SK-N-SH (cell line): ENCODE measurements around the gene TRIM50. TPM values are rescaled to one million over a fixed set of nuclear protein-coding genes. Genes with fewer than 3 reads are reported as not detected.

ENCODE experiments used
- CTCF ChIA-PET: fragments of 300-600, 350-600 bp; formaldehyde crosslinking; extraction: SDS; loops from one replicate; lab custom pipeline; 2021; lab: Yijun Ruan, JAX
- POLR2A ChIA-PET: fragments of 350-600 bp; sonication (Branson Sonifier 250); formaldehyde crosslinking; extraction: SDS; loops from one replicate; lab custom pipeline; 2020; ENCODE audit warnings: antibody characterized with exemption, inconsistent platforms; lab: Yijun Ruan, JAX
- DNase-seq: peaks from one replicate; pipeline ENCODE4 v3.0.0; 2012
- H2AFZ ChIP-seq: fragments of 200-600 bp; sonication (generic); 2 replicates; pipeline ENCODE4 v1.8.1; 2016; ENCODE audit warnings: antibody characterized with exemption, mild to moderate bottlenecking, low read depth
- H3F3A ChIP-seq: fragments of 200-600 bp; sonication (generic); replicated peaks from 2 replicates; pipeline ENCODE3; 2016; ENCODE audit warnings: antibody characterized with exemption, mild to moderate bottlenecking; ENCODE audit not compliant: insufficient read depth
- H3K27ac ChIP-seq, 2 experiments: fragments of 200-500 bp in 1 of 2; fragments of 200-600 bp in 1 of 2; sonication (Bioruptor generic) in 1 of 2; sonication (generic), shearing (Covaris generic) in 1 of 2; 2 replicates each; pipeline versions ENCODE4 v1.5.1 to v1.6.1; 2014 to 2016; ENCODE audit warnings: low read depth in 2 of 2, inconsistent platforms in 1 of 2, low read length in 1 of 2, mild to moderate bottlenecking in 1 of 2, mixed read lengths in 1 of 2
- H3K27me3 ChIP-seq: fragments of 200-600 bp; sonication (generic), shearing (Covaris generic); 2 replicates; pipeline ENCODE4 v1.6.1; 2016; ENCODE audit warnings: mixed run types; ENCODE audit not compliant: insufficient read depth
- H3K36me3 ChIP-seq, 2 experiments: fragments of 200-500 bp in 1 of 2; fragments of 200-600 bp in 1 of 2; sonication (Bioruptor generic) in 1 of 2; sonication (generic) in 1 of 2; replicated peaks in 1 of 2; 2 replicates each; pipeline versions ENCODE3 to v1.5.1; 2014 to 2016; ENCODE audit warnings: low read length in 1 of 2, mild to moderate bottlenecking in 1 of 2; ENCODE audit not compliant: insufficient read depth in 2 of 2, control insufficient read depth in 1 of 2
- H3K4me1 ChIP-seq, 2 experiments: fragments of 200-500 bp in 1 of 2; fragments of 200-600 bp in 1 of 2; sonication (Bioruptor generic) in 1 of 2; sonication (generic), shearing (Covaris generic) in 1 of 2; 2 replicates each; pipeline versions ENCODE4 v1.5.1 to v1.6.1; 2014 to 2016; ENCODE audit warnings: low read depth in 1 of 2, low read length in 1 of 2, mixed run types in 1 of 2; ENCODE audit not compliant: insufficient read depth in 2 of 2, control insufficient read depth in 1 of 2
- H3K4me2 ChIP-seq: fragments of 200-600 bp; sonication (generic), shearing (Covaris generic); 2 replicates; pipeline ENCODE4 v1.6.1; 2017; ENCODE audit warnings: mixed run types
- H3K4me3 ChIP-seq, 2 experiments: fragments of 200-500 bp in 1 of 2; fragments of 200-600 bp in 1 of 2; sonication (Bioruptor generic) in 1 of 2; sonication (generic), shearing (Covaris generic) in 1 of 2; 2 replicates each; pipeline versions ENCODE4 v1.5.1 to v1.8.1; 2014 to 2016; ENCODE audit warnings: low read depth in 2 of 2, inconsistent platforms in 1 of 2, low read length in 1 of 2, mild to moderate bottlenecking in 1 of 2, mixed read lengths in 1 of 2, moderate library complexity in 1 of 2
- H3K79me2 ChIP-seq: fragments of 200-600 bp; sonication (generic); 2 replicates; pipeline ENCODE4 v1.8.1; 2017; ENCODE audit warnings: mild to moderate bottlenecking; ENCODE audit not compliant: insufficient read depth
- H3K9ac ChIP-seq: fragments of 200-600 bp; sonication (generic); 2 replicates; pipeline ENCODE4 v1.6.1; 2017; ENCODE audit warnings: mixed run types
- H3K9me2 ChIP-seq: fragments of 200-600 bp; sonication (generic); 2 replicates; pipeline ENCODE4 v1.6.1; 2017; ENCODE audit warnings: mixed run types
- H3K9me3 ChIP-seq: fragments of 200-600 bp; sonication (generic); 2 replicates; pipeline ENCODE4 v1.6.1; 2017; ENCODE audit warnings: mixed run types, mild to moderate bottlenecking, moderate library complexity
- H4K20me1 ChIP-seq: fragments of 200-600 bp; sonication (generic); 2 replicates; pipeline ENCODE4 v1.6.1; 2017; ENCODE audit warnings: mild to moderate bottlenecking, mixed run types; ENCODE audit not compliant: insufficient read depth
- CHD2 ChIP-seq: fragments of 150-350 bp; IDR thresholded peaks from 2 replicates; pipeline ENCODE4 v1.6.1; 2018; ENCODE audit warnings: low read length; ENCODE audit not compliant: partially characterized antibody
- CTCF ChIP-seq: fragments of 200-600 bp; sonication (generic); IDR thresholded peaks from 2 replicates; pipeline ENCODE4 v1.6.1; 2017; ENCODE audit warnings: antibody characterized with exemption, mild to moderate bottlenecking, moderate library complexity
- ELF1 ChIP-seq: IDR thresholded peaks from 2 replicates; pipeline ENCODE4 v1.4.0; 2012
- EP300 ChIP-seq, 2 experiments: IDR thresholded peaks; 2 replicates each; pipeline versions ENCODE4 v1.4.0 to v1.6.1; 2012; ENCODE audit warnings: borderline replicate concordance in 1 of 2, low read depth in 1 of 2, low read length in 1 of 2
- FOXJ3 ChIP-seq: sonication (generic); formaldehyde crosslinking; IDR thresholded peaks from 2 replicates; pipeline ENCODE4 v1.5.1; 2020; ENCODE audit warnings: mild to moderate bottlenecking, missing genetic modification reagents
- FOXM1 ChIP-seq: IDR thresholded peaks from 2 replicates; pipeline ENCODE4 v1.4.0; 2012; ENCODE audit warnings: low read depth, mild to moderate bottlenecking
- IRF3 ChIP-seq: fragments of 150-350 bp; IDR thresholded peaks from 2 replicates; pipeline ENCODE4 v1.6.1; 2016; ENCODE audit warnings: mild to moderate bottlenecking, low read depth, low read length
- JUND ChIP-seq: IDR thresholded peaks from 2 replicates; pipeline ENCODE4 v1.4.0; 2012
- MXI1 ChIP-seq: IDR thresholded peaks from 2 replicates; pipeline ENCODE4 v1.6.1; 2012; ENCODE audit warnings: mild to moderate bottlenecking, low read depth, low read length, improper control_type of control experiment
- PBX3 ChIP-seq: IDR thresholded peaks from 2 replicates; pipeline ENCODE4; 2012
- POLR2AphosphoS5 ChIP-seq: IDR thresholded peaks from 2 replicates; pipeline ENCODE4 v1.6.1; 2012; ENCODE audit warnings: low read depth, low read length
- RAD21 ChIP-seq: IDR thresholded peaks from 2 replicates; pipeline ENCODE4 v1.6.1; 2012; ENCODE audit warnings: mild to moderate bottlenecking, low read length
- RCOR1 ChIP-seq: fragments of 150-350 bp; IDR thresholded peaks from 2 replicates; pipeline ENCODE4 v1.6.1; 2017; ENCODE audit warnings: antibody characterized with exemption, low read length
- RFX5 ChIP-seq: IDR thresholded peaks from 2 replicates; pipeline ENCODE4 v1.6.1; 2012; ENCODE audit warnings: mild to moderate bottlenecking, improper control_type of control experiment, low read length
- RXRA ChIP-seq: IDR thresholded peaks from 2 replicates; pipeline ENCODE4 v1.4.0; 2012; ENCODE audit warnings: low read depth, mild to moderate bottlenecking, borderline replicate concordance
- SIN3A ChIP-seq: IDR thresholded peaks from 2 replicates; pipeline ENCODE4 v1.6.1; 2012; ENCODE audit warnings: low read depth, mild to moderate bottlenecking, low read length, moderate library complexity, borderline replicate concordance
- TAF1 ChIP-seq: IDR thresholded peaks from 2 replicates; pipeline ENCODE4 v1.6.1; 2012; ENCODE audit warnings: low read depth, mild to moderate bottlenecking, low read length, moderate library complexity, borderline replicate concordance
- YY1 ChIP-seq: IDR thresholded peaks from 2 replicates; pipeline ENCODE4 v1.4.0; 2012; ENCODE audit warnings: low read depth, mild to moderate bottlenecking
- WGBS: methylation state at CpG from one replicate; pipeline ENCODE4 v1.1.6; 2017; ENCODE audit warnings: low lambda C conversion rate; 5-methylcytosine and 5-hydroxymethylcytosine counted together
- polyA plus RNA-seq, 3 experiments: library from polyadenylated mRNA; depleted of rRNA; stranded (reverse); fragments of >200 nt; gene quantifications; 2 replicates each; pipeline ENCODE4 v1.2.3, GENCODE V29; 2012

The TRIM50 gene
- polyA plus RNA-seq, 1 of the 3 experiments (the other 2 are of a cell fraction): not detected

- Histone ChIP-seq H3K27me3 (peaks cover 33% of the 10 kb centered on the region; the same call in 1 of the 2 replicates), H3K79me2 (no peaks in the 10 kb centered on the region), H3K9me2 (no peaks in the 10 kb centered on the region), H3K9me3 (no peaks in the 10 kb centered on the region), H3K4me1 (peaks cover 0 to 4% of the 10 kb centered on the region in 2 experiments; a peak in 1 of 4 replicates), H3K36me3 (no peaks in the 10 kb centered on the region), H3F3A (no peaks in the 10 kb centered on the region), H3K4me3 (no peak overlapping the region), H3K9ac (no peak overlapping the region), H2AFZ (no peak overlapping the region), H4K20me1 (no peaks in the 10 kb centered on the region)
- ChIA-PET CTCF (interaction anchor here (3.0 kb wide), 1 partner anchor 92 kb away, joined by 15 read pairs; no protein-coding TSS in a partner anchor), POLR2A (no interaction called here)
- WGBS: 79% methylated on average over 13 of the region's 13 CpGs
- DNase-seq: no peak
- TF ChIP-seq MXI1: no peak
- TF ChIP-seq PBX3: no peak
- TF ChIP-seq TAF1: no peak
- no peak for TF ChIP-seq RCOR1
- no peak for TF ChIP-seq FOXJ3 (CRISPR knock-in tag)
- no peak for TF ChIP-seq CHD2
- TF ChIP-seq EP300 (IDR thresholded peaks at IDR 0.05; ENCODE audit: borderline replicate concordance in 1 of 2, low read depth in 1 of 2, low read length in 1 of 2): no peak
- no peak for TF ChIP-seq SIN3A
- TF ChIP-seq ELF1: no peak
- TF ChIP-seq RFX5: no peak
- no peak for TF ChIP-seq CTCF
- TF ChIP-seq POLR2AphosphoS5: no peak
- no peak for TF ChIP-seq YY1
- no peak for TF ChIP-seq RAD21
- no peak for TF ChIP-seq RXRA
- TF ChIP-seq IRF3: no peak
- no peak for TF ChIP-seq FOXM1
- TF ChIP-seq JUND: no peak
- TF ChIP-seq, all 33 proteins: peak for 0
- Histone ChIP-seq H3K4me2 (no peak overlapping the region), H3K27ac (no peak overlapping the region)
Measured at GRCh38 chr7:73359746-73360375, 32.0 kb upstream of the TRIM50 start.
